ENCODE results near the gene PTPA. TPM values are rescaled to one million over a fixed set of nuclear protein-coding genes. Genes with fewer than 3 reads are reported as not detected.

PTPA gene
- total RNA-seq, 3 donors from 2014 or later: 95.3 to 109 (median 109) TPM

DNA sequence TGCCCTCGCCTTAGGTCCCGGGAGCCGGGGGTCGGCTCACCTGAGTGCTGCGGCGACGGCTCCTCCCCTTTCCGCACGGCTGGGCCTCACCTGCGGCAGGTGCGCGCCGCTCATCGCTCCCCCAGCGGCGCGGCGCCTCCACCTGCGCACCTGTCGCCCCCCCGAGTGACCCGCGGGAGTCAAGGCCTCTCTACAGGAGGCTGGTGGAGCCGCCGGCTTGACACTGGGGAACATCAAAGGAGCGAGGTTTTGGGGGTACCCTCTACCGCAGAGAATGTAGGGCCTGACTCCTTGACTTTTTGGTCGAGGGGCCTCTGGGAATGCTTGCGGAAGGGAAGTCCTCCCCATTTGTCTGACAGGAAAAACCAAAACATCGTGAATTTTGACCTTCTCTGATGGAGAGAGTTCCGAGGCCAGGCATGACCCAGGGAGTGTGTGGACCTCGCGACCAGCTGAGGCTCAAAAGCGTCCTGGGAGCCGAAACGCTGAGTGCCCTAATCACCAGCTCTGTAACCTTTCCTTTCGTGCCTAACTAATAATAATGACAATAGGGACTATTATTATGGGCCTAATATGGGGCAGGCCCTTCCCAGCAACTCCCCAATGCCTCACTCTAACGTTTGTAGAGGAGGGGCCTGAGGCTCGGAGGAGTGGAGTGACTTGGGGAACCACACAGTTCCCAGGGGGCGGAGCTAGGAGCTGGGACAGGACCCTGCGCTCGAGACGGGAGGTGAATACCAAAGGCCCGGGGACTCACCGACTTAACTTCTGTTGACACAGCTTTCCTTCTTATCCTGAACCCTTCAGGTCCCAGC lies 67.6 kb downstream of the PTPA start:
- DNase-seq: no peak
- intact Hi-C loops (cut with DNase I, micrococcal nuclease): loop anchor here in 1 of 2 donors (5.0 to 10.0 kb wide), 2 partner anchors 306 to 434 kb away; no protein-coding TSS in a partner anchor
- peaks cover 40% of the 10 kb centered on the region for H3K4me1 ChIP-seq (ENCODE audit: low read depth)

DNA sequence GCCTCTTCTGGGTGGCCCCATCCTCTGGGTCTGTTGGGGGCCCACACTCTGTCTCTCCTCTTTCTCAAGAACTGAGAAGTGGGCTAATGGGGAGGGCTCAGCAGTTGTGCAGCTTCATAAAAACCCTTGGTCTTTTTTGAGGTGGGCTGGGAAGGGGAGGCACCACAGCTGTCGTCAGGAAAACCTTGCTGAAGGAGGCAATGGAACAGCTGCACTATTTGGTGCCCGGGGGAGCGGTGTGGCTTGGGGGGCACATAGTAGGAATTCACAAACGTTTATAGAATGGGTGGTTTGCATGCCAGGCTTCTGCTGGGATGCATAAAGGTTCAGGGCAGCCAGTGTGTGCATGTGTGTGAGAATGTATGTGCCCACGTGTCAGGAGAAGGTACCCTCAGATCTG lies 70.0 kb downstream of the PTPA start:
- no peaks in the 10 kb centered on the region for H3K36me3 ChIP-seq (ENCODE audit: low read depth)
- H3K4me1 ChIP-seq (ENCODE audit: low read depth): peaks cover 38% of the 10 kb centered on the region
- H3K4me3 ChIP-seq: no peak overlapping the region
- ATAC-seq: no peak
- H3K9me3 ChIP-seq: no peaks in the 10 kb centered on the region
- TF ChIP-seq CTCF (IDR thresholded peaks at IDR 0.05): no peak
- intact Hi-C loops (cut with DNase I, micrococcal nuclease): no loop called here
- DNase-seq: no peak

More for the DNA sequence above, 67.6 kb downstream of the PTPA start:
- TF ChIP-seq CTCF (IDR thresholded peaks at IDR 0.05): no peak
- no peak overlapping the region for H3K4me3 ChIP-seq
- no peaks in the 10 kb centered on the region for H3K36me3 ChIP-seq (ENCODE audit: low read depth)
- peak; percentile 3 for ATAC-seq
- H3K9me3 ChIP-seq: no peaks in the 10 kb centered on the region

GRCh38 chr9:129182122-129182521 lies 70.9 kb downstream of the PTPA start:
- intact Hi-C loops (cut with DNase I, micrococcal nuclease): no loop called here
- no peaks in the 10 kb centered on the region for H3K36me3 ChIP-seq (ENCODE audit: low read depth)
- TF ChIP-seq CTCF (IDR thresholded peaks at IDR 0.05): no peak
- ATAC-seq: peak; percentile 10
- peaks cover 38% of the 10 kb centered on the region for H3K4me1 ChIP-seq (ENCODE audit: low read depth)
- no peak overlapping the region for H3K4me3 ChIP-seq
- H3K9me3 ChIP-seq: peaks cover 1% of the 10 kb centered on the region
- peak in 2 of 3 donors; percentile 64 to 65 for DNase-seq

GRCh38 chr9:129182625-129183494 lies 71.6 kb downstream of the PTPA start:
- Histone ChIP-seq H3K36me3 (ENCODE audit: low read depth) (no peaks in the 10 kb centered on the region), H3K4me1 (ENCODE audit: low read depth) (peaks cover 38% of the 10 kb centered on the region), H3K9me3 (peaks cover 3% of the 10 kb centered on the region), H3K4me3 (no peak overlapping the region)
- intact Hi-C loops (cut with DNase I, micrococcal nuclease): no loop called here
- no peak for TF ChIP-seq CTCF (IDR thresholded peaks at IDR 0.05)
- DNase-seq: peak; percentile 62 to 66 (median 63)
- peak; percentile 29 for ATAC-seq

DNA sequence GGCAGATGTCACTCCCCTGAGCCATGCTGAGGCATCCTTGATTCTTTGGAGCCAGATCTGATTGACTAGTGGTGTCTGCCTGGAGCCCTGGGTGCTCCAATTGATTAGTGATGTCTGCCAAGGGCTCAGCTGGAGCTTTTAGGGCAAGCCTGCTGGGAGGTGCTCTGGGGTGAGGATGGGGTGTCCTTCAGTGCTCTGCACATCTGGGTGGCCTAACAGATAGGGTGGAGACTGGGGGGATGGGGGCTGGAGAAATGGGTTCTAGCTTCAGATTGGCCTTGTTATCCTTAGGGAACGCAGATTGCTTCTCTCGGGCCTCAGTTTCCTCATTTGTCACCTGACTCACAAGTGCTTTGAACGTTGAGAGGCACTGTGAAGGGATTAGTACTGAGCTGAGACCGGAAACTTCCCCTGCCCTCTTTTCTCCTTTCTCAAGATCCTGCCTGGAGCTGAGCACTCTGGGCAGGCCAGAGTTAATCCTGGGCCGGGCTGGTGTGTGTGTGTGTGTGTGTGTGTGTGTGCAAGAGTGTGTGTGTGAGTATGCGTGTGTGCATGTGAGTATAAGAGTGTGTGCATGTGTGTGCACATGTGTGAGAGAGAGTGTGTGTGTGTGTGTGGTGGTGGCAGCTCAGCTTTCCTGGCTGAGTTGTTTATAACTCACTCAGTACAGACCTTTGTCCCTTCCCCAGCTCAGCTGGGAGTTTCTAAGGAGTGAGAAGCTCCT lies 72.4 kb downstream of the PTPA start:
- TF ChIP-seq CTCF (IDR thresholded peaks at IDR 0.05): no peak
- DNase-seq: peak in 2 of 3 donors; percentile 46 to 70
- Histone ChIP-seq H3K9me3 (peaks cover 3% of the 10 kb centered on the region), H3K4me3 (no peak overlapping the region), H3K4me1 (ENCODE audit: low read depth) (peaks cover 33% of the 10 kb centered on the region), H3K36me3 (ENCODE audit: low read depth) (no peaks in the 10 kb centered on the region)
- ATAC-seq: peak; percentile 64
- intact Hi-C loops (cut with DNase I, micrococcal nuclease): no loop called here

Measured in mucosa of descending colon (tissue), 3 donors.